ENCODE results near the gene CATSPERE.

Gene CATSPERE

GRCh38 chr1:244639561-244639960, 178.5 kb downstream of the CATSPERE start:
- H3K36me3 ChIP-seq (ENCODE audit: insufficient read depth, low read length), result no peaks in the 10 kb centered on the region
- H3K4me1 ChIP-seq (ENCODE audit: control insufficient read depth, insufficient read depth, low read length), result no peaks in the 10 kb centered on the region
- H3K9me3 ChIP-seq (replicated peaks; ENCODE audit: low read length), result no peaks in the 10 kb centered on the region
- H3K4me2 ChIP-seq (ENCODE audit: low read length), result no peak overlapping the region
- H3K9ac ChIP-seq (ENCODE audit: low read depth, low read length), result no peak overlapping the region
- peaks cover 13% of the 10 kb centered on the region for H3K27me3 ChIP-seq (ENCODE audit: control insufficient read depth, insufficient read depth, low read length)
- H3K4me3 ChIP-seq (ENCODE audit: low read length), result no peak overlapping the region

GRCh38 chr1:244640917-244641316, 179.8 kb downstream of the CATSPERE start:
- Histone ChIP-seq H3K4me1 (ENCODE audit: control insufficient read depth, insufficient read depth, low read length) (no peaks in the 10 kb centered on the region), H3K36me3 (ENCODE audit: insufficient read depth, low read length) (no peaks in the 10 kb centered on the region), H3K9me3 (replicated peaks; ENCODE audit: low read length) (no peaks in the 10 kb centered on the region), H3K4me2 (ENCODE audit: low read length) (no peak overlapping the region), H3K9ac (ENCODE audit: low read depth, low read length) (no peak overlapping the region), H3K4me3 (ENCODE audit: low read length) (no peak overlapping the region), H3K27me3 (ENCODE audit: control insufficient read depth, insufficient read depth, low read length) (peaks cover 13% of the 10 kb centered on the region)

GRCh38 chr1:244642526-244642925, 181.5 kb downstream of the CATSPERE start:
- Histone ChIP-seq H3K4me2 (ENCODE audit: low read length) (no peak overlapping the region), H3K4me3 (ENCODE audit: low read length) (no peak overlapping the region), H3K9me3 (replicated peaks; ENCODE audit: low read length) (no peaks in the 10 kb centered on the region), H3K27me3 (ENCODE audit: control insufficient read depth, insufficient read depth, low read length) (peaks cover 11% of the 10 kb centered on the region), H3K4me1 (ENCODE audit: control insufficient read depth, insufficient read depth, low read length) (no peaks in the 10 kb centered on the region), H3K36me3 (ENCODE audit: insufficient read depth, low read length) (no peaks in the 10 kb centered on the region), H3K9ac (ENCODE audit: low read depth, low read length) (no peak overlapping the region)

GRCh38 chr1:244642988-244643387, 181.9 kb downstream of the CATSPERE start:
- Histone ChIP-seq H3K4me2 (ENCODE audit: low read length) (no peak overlapping the region), H3K9me3 (replicated peaks; ENCODE audit: low read length) (no peaks in the 10 kb centered on the region), H3K27me3 (ENCODE audit: control insufficient read depth, insufficient read depth, low read length) (peaks cover 11% of the 10 kb centered on the region), H3K9ac (ENCODE audit: low read depth, low read length) (no peak overlapping the region), H3K4me3 (ENCODE audit: low read length) (no peak overlapping the region), H3K36me3 (ENCODE audit: insufficient read depth, low read length) (no peaks in the 10 kb centered on the region), H3K4me1 (ENCODE audit: control insufficient read depth, insufficient read depth, low read length) (no peaks in the 10 kb centered on the region)

- H3K4me1 ChIP-seq (ENCODE audit: control insufficient read depth, insufficient read depth, low read length), result no peaks in the 10 kb centered on the region
- no peak overlapping the region for H3K9ac ChIP-seq (ENCODE audit: low read depth, low read length)
- peaks cover 11% of the 10 kb centered on the region for H3K27me3 ChIP-seq (ENCODE audit: control insufficient read depth, insufficient read depth, low read length)
- H3K4me2 ChIP-seq (ENCODE audit: low read length), result no peak overlapping the region
- no peaks in the 10 kb centered on the region for H3K9me3 ChIP-seq (replicated peaks; ENCODE audit: low read length)
- H3K4me3 ChIP-seq (ENCODE audit: low read length), result no peak overlapping the region
- H3K36me3 ChIP-seq (ENCODE audit: insufficient read depth, low read length), result no peaks in the 10 kb centered on the region
Observed at GRCh38 chr1:244645414-244645813, 184.3 kb downstream of the CATSPERE start.

- H3K9ac ChIP-seq (ENCODE audit: low read depth, low read length), result no peak overlapping the region
- no peaks in the 10 kb centered on the region for H3K36me3 ChIP-seq (ENCODE audit: insufficient read depth, low read length)
- no peak overlapping the region for H3K4me2 ChIP-seq (ENCODE audit: low read length)
- peaks cover 11% of the 10 kb centered on the region for H3K27me3 ChIP-seq (ENCODE audit: control insufficient read depth, insufficient read depth, low read length)
- no peak overlapping the region for H3K4me3 ChIP-seq (ENCODE audit: low read length)
- H3K4me1 ChIP-seq (ENCODE audit: control insufficient read depth, insufficient read depth, low read length), result no peaks in the 10 kb centered on the region
- no peaks in the 10 kb centered on the region for H3K9me3 ChIP-seq (replicated peaks; ENCODE audit: low read length)
Observed at GRCh38 chr1:244645890-244646289, 184.8 kb downstream of the CATSPERE start.

- no peak overlapping the region for H3K4me3 ChIP-seq (ENCODE audit: low read length)
- no peaks in the 10 kb centered on the region for H3K36me3 ChIP-seq (ENCODE audit: insufficient read depth, low read length)
- H3K9ac ChIP-seq (ENCODE audit: low read depth, low read length), result no peak overlapping the region
- H3K4me1 ChIP-seq (ENCODE audit: control insufficient read depth, insufficient read depth, low read length), result peaks cover 4% of the 10 kb centered on the region
- H3K27me3 ChIP-seq (ENCODE audit: control insufficient read depth, insufficient read depth, low read length), result peaks cover 4% of the 10 kb centered on the region
- no peaks in the 10 kb centered on the region for H3K9me3 ChIP-seq (replicated peaks; ENCODE audit: low read length)
- H3K4me2 ChIP-seq (ENCODE audit: low read length), result no peak overlapping the region
Observed at GRCh38 chr1:244647819-244648218, 186.7 kb downstream of the CATSPERE start.

GRCh38 chr1:244651956-244652622, 191.0 kb downstream of the CATSPERE start:
- Histone ChIP-seq H3K4me3 (ENCODE audit: low read length) (peak overlapping the region; percentile 68), H3K9ac (ENCODE audit: low read depth, low read length) (peak overlapping the region; percentile 40), H3K4me1 (ENCODE audit: control insufficient read depth, insufficient read depth, low read length) (peaks cover 24% of the 10 kb centered on the region), H3K9me3 (replicated peaks; ENCODE audit: low read length) (no peaks in the 10 kb centered on the region), H3K27me3 (ENCODE audit: control insufficient read depth, insufficient read depth, low read length) (no peaks in the 10 kb centered on the region), H3K4me2 (ENCODE audit: low read length) (peak overlapping the region; percentile 76), H3K36me3 (ENCODE audit: insufficient read depth, low read length) (peaks cover 2% of the 10 kb centered on the region)

- Histone ChIP-seq H3K9ac (ENCODE audit: low read depth, low read length) (peak within 1 kb of the TSS; percentile 95), H3K4me1 (ENCODE audit: control insufficient read depth, insufficient read depth, low read length) (peaks cover 24% of the 10 kb centered on the region), H3K27me3 (ENCODE audit: control insufficient read depth, insufficient read depth, low read length) (no peaks in the 10 kb centered on the region), H3K9me3 (replicated peaks; ENCODE audit: low read length) (no peaks in the 10 kb centered on the region), H3K4me2 (ENCODE audit: low read length) (peak within 1 kb of the TSS; percentile 88), H3K36me3 (ENCODE audit: insufficient read depth, low read length) (peaks cover 4% of the 10 kb centered on the region), H3K4me3 (ENCODE audit: low read length) (peak within 1 kb of the TSS; percentile 80)
Observed at GRCh38 chr1:244652623-244653438, 191.8 kb downstream of the CATSPERE start, which contains the start of gene DESI2. Gene DESI2, plus strand, starts transcription at chr1:244653126. Its CDS starts 188 bp downstream, at chr1:244653314.

- H3K36me3 ChIP-seq (ENCODE audit: insufficient read depth, low read length), result peaks cover 4% of the 10 kb centered on the region
- H3K4me2 ChIP-seq (ENCODE audit: low read length), result peak overlapping the region; percentile 88
- H3K4me1 ChIP-seq (ENCODE audit: control insufficient read depth, insufficient read depth, low read length), result peaks cover 24% of the 10 kb centered on the region
- H3K4me3 ChIP-seq (ENCODE audit: low read length), result peak overlapping the region; percentile 80
- no peaks in the 10 kb centered on the region for H3K27me3 ChIP-seq (ENCODE audit: control insufficient read depth, insufficient read depth, low read length)
- H3K9me3 ChIP-seq (replicated peaks; ENCODE audit: low read length), result no peaks in the 10 kb centered on the region
- peak overlapping the region; percentile 95 for H3K9ac ChIP-seq (ENCODE audit: low read depth, low read length)
Observed at GRCh38 chr1:244653439-244654107, 192.5 kb downstream of the CATSPERE start.

Data from skeletal muscle satellite cell (primary cell).